CD1c-positive myeloid dendritic cell (primary cell): ENCODE data around the gene COL9A2.

Experiments
- DNase-seq: peaks from one replicate; pipeline ENCODE4 v3.0.0-alpha.2; 2016; ENCODE audit errors: extremely low spot score

Gene COL9A2

DNA sequence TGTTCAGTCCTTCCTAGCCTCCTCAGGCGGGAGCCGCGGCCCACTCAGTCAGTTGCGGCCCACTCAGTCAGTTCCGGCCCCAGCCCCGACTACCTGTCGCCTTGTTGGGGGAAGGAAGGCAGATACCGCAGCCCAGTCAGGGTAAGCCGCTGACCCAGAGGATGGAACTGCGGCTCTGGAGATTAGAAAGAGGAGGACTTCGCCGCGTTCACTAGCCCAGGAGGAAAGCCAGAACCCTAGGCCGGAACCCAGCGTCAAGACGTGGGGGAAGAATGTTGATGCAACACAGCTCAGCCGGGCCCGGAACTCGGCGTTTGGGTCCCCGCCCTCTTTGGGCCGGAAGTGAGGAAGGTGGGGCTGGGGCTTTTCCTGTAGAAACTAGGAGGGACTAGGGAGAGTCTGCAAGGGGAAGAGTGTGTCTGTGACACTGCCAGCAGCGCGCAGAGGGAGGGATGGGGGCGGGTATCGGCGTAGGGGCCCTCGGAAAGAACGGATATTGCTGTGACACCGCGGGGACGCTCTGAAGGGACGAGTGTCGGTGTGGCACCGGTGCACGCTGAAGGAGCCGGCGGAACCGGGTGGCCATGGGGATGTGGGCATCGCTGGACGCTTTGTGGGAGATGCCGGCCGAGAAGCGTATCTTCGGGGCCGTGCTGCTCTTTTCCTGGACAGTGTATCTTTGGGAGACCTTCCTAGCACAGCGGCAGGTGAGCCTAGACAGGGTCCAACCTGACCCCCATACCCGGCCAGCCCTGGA lies 59.2 kb downstream of the COL9A2 start, which contains the start of gene ZMPSTE24:
TSS of gene ZMPSTE24 (plus strand) at position 549 of the 757 bp plus-strand sequence. CDS start at position 585, 36 bp downstream.
- DNase-seq: peak; percentile 98

DNA sequence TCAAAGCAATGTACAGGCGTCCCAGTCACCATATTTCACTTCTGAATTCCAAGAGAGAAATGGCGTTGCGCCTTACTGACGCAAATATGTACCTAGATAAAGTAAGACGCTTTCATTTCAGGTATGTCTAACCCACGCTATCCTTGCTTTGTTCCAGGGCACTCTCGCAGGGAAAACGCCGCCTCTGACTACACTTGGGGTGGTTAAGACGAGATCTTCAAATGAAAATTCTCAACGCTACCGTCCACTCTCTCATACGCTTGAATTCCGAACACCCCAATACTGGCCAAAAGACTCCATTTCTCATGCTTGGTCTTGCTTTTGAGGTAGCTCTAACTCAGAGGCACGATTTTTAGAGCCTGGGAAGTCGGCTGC lies 59.8 kb downstream of the COL9A2 start:
- no peak for DNase-seq

DNA sequence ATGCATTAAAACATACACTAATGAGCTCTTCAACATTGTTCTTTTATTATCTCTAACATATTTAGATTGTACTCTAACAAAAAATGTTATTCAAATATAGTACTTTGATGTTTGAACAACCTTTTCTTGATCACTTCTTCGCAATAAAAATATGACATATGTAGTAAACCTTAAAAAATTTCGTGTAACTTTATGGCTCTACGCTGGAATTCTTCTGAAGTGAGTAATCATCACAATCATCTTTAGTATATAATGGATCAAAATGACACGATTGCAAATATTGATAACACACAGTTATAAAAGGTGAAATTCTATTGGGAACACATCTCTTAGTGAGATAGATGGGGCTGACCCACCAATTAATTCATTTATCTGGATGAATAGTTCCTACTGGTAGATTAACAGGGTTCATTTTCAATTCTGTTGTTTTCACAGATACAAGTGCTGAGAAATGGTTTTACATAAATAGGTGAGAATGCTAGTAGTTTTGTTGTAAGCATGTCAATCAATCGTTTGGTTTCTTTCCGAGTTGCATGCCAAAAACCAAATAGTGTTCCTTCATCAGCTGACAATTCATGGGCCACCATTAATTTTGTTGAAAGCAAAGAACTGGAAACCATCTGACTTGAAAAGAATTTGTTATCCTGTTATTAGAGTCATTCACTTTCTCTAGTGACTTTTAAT lies 60.5 kb downstream of the COL9A2 start:
- DNase-seq: no peak

DNA sequence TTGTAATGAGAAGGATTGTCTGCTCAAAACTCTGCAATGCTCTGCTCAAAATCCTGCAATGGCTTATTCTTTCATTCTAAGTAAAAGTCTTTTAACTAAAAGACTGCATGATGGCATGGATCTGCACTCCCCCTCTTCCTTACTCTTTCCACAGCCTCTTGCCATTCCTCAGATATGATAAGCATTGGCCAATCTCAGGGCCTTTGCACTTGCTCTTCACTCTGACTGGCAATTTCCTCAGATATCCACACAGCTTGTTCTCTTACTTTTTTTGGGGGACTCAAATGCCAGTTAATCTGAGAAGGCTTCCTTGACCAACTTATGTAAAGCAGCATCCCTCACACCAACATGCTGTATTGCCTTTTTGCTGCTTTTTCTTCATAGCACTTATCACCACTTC lies 61.9 kb downstream of the COL9A2 start:
- no peak for DNase-seq

DNA sequence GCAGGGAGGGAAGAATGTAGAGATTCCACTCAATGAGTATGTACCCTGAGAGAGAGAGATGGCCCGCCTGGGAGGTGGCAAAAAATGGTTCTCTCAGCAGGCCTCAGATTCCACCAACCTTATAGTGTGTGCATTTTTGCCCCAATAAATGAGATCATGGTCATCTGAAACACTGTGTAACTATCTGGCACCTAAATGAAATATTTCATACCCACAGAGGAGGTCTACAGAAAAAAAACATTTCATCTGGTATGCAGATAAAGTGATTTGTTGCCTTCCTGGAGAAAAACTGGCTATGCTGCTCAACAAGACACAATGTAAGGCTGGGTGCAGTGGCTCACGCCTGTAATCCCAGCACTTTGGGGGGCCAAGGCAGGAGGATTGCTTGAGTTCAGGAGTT lies 64.5 kb downstream of the COL9A2 start:
- DNase-seq: no peak

DNA sequence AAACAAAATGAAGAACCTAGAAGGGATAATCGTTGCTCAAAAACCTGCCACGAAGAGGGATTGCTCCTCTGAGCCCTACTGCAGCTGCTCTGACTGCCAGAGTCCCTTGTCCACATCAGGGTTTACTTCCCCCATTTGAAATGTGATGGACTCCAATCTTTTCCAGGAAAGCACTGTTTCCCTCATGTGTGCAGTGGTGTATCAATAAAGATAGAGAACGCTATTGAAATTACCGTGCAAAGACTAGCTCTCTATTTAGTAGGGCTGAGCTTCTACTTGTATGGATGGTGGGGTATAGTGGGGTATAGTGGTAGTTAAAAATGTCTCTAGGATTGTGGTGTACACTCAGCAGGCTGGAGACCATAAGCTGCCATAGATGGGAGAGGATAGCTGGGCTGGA lies 65.6 kb downstream of the COL9A2 start:
- no peak for DNase-seq
